Endothelial cell of umbilical vein (primary cell): ENCODE data around the gene RPA1. TPM values are rescaled to one million over a fixed set of nuclear protein-coding genes. Genes with fewer than 3 reads are reported as not detected.

Experiments
- BruUV-seq: library from RNA; stranded (reverse); fragments of 400-500 nt; replicated peaks from 2 replicates; lab custom pipeline; 2021; lab: Mats Ljungman, UMichigan
- CTCF ChIA-PET: fragments of 300-600, 350-600 bp; sonication (Branson Sonifier 250); formaldehyde crosslinking; loops from one replicate; lab custom pipeline; 2021; ENCODE audit warnings: antibody characterized with exemption, inconsistent platforms; lab: Charles Lee
- POLR2A ChIA-PET: fragments of 300-600, 350-600 bp; sonication (Branson Sonifier 250); formaldehyde crosslinking; loops from one replicate; lab custom pipeline; 2021; ENCODE audit warnings: antibody characterized with exemption, inconsistent platforms; lab: Charles Lee
- DNase-seq: peaks from one replicate; pipeline ENCODE4 v3.0.0-alpha.2; 2011; ENCODE audit warnings: low read depth, low spot score
- FAIRE-seq: peaks from 2 replicates; lab custom pipeline; 2011; peaks lifted over from hg19 to GRCh38; lab: Jason Lieb, UNC
- H2AFZ ChIP-seq: 2 replicates; pipeline ENCODE4 v1.6.0; 2012; ENCODE audit warnings: low read depth, low read length, control low read depth, inconsistent platforms
- H3K27ac ChIP-seq: 2 replicates; pipeline ENCODE4 v1.5.1; 2011; ENCODE audit warnings: low read depth, mild to moderate bottlenecking, control low read depth, low read length, moderate library complexity; ENCODE audit not compliant: insufficient read depth
- H3K27me3 ChIP-seq, 2 experiments: 2 replicates each; pipeline versions ENCODE4 v1.6.0 to v1.6.1; 2011; ENCODE audit warnings: low read length in 2 of 2, mixed read lengths in 1 of 2; ENCODE audit not compliant: control insufficient read depth in 2 of 2, insufficient read depth in 2 of 2
- H3K36me3 ChIP-seq, 2 experiments: 2 replicates in 1 of 2; 3 replicates in 1 of 2; pipeline ENCODE4 v1.5.1; 2011; ENCODE audit warnings: low read length in 2 of 2, mild to moderate bottlenecking in 1 of 2, moderate library complexity in 1 of 2; ENCODE audit not compliant: control insufficient read depth in 2 of 2, insufficient read depth in 2 of 2; ENCODE audit errors: extremely low read depth in 1 of 2
- H3K4me1 ChIP-seq: 3 replicates; pipeline ENCODE4 v1.5.1; 2011; ENCODE audit warnings: mild to moderate bottlenecking, low read length; ENCODE audit not compliant: control insufficient read depth, insufficient read depth; ENCODE audit errors: extremely low read depth
- H3K4me2 ChIP-seq: 2 replicates; pipeline ENCODE4 v1.6.1; 2011; ENCODE audit warnings: low read length, control low read depth, mixed read lengths; ENCODE audit not compliant: insufficient read depth
- H3K4me3 ChIP-seq, 3 experiments: fragments of 200-600 bp in 1 of 3; sonication (generic), shearing (Covaris generic) in 1 of 3; replicated peaks in 1 of 3; 2 replicates each; pipeline ENCODE4 v1.5.1; 2011 to 2016; ENCODE audit warnings: control low read depth in 3 of 3, low read length in 3 of 3, mild to moderate bottlenecking in 2 of 3, inconsistent platforms in 1 of 3, low read depth in 1 of 3, moderate library complexity in 1 of 3; ENCODE audit not compliant: insufficient read depth in 1 of 3
- H3K79me2 ChIP-seq: 2 replicates; pipeline ENCODE4 v1.6.0; 2012; ENCODE audit warnings: low read length, inconsistent platforms; ENCODE audit not compliant: control insufficient read depth, insufficient read depth
- H3K9ac ChIP-seq: replicated peaks from 2 replicates; pipeline ENCODE3; 2011; ENCODE audit warnings: low read length, control low read depth; ENCODE audit not compliant: insufficient read depth; ENCODE audit errors: extremely low read depth
- H3K9me1 ChIP-seq: replicated peaks from 3 replicates; pipeline ENCODE4 v1.6.0; 2011; ENCODE audit warnings: mild to moderate bottlenecking, low read length; ENCODE audit not compliant: control insufficient read depth, insufficient read depth; ENCODE audit errors: extremely low read depth
- H3K9me3 ChIP-seq: replicated peaks from 2 replicates; pipeline ENCODE4 v1.5.1; 2012; ENCODE audit warnings: low read length, inconsistent platforms; ENCODE audit not compliant: control insufficient read depth, insufficient read depth
- H4K20me1 ChIP-seq: replicated peaks from 2 replicates; pipeline ENCODE3; 2011; ENCODE audit warnings: mild to moderate bottlenecking, low read length; ENCODE audit not compliant: control insufficient read depth, insufficient read depth; ENCODE audit errors: extremely low read depth
- EZH2 ChIP-seq: IDR thresholded peaks from 2 replicates; pipeline ENCODE4 v1.6.1; 2012; ENCODE audit warnings: borderline replicate concordance, low read depth, mild to moderate bottlenecking, moderate library complexity, low read length, inconsistent platforms; ENCODE audit not compliant: severe bottlenecking
- FOS ChIP-seq: IDR thresholded peaks from 2 replicates; pipeline ENCODE4 v1.6.1; 2011; ENCODE audit warnings: mild to moderate bottlenecking, low read length, moderate library complexity, borderline replicate concordance; ENCODE audit not compliant: insufficient read depth
- GATA2 ChIP-seq: IDR thresholded peaks from 2 replicates; pipeline ENCODE4 v1.7.0; 2011; ENCODE audit warnings: low read depth, mild to moderate bottlenecking, moderate library complexity, mixed read lengths, low read length; ENCODE audit not compliant: insufficient read length, insufficient read depth
- JUN ChIP-seq: IDR thresholded peaks from 2 replicates; pipeline ENCODE4 v1.6.1; 2011; ENCODE audit warnings: borderline replicate concordance, low read depth; ENCODE audit not compliant: insufficient read length, insufficient read depth
- MYC ChIP-seq: IDR thresholded peaks from one replicate; pipeline ENCODE4 v1.6.1; 2011; ENCODE audit warnings: mild to moderate bottlenecking, low read depth, low read length
- POLR2A ChIP-seq: IDR thresholded peaks from 2 replicates; pipeline ENCODE4 v1.6.1; 2012; ENCODE audit warnings: low read depth, mild to moderate bottlenecking, control low read depth, low read length
- POLR2AphosphoS5 ChIP-seq: IDR thresholded peaks from 2 replicates; pipeline ENCODE4 v1.6.1; 2012; ENCODE audit warnings: low read depth, mild to moderate bottlenecking, control low read depth, low read length, moderate library complexity; ENCODE audit not compliant: insufficient read depth
- dilution Hi-C: fragments of 300-500 bp; cut with MboI; formaldehyde crosslinking; loops from one replicate; pipeline ENCODE4 v1.15.0; 2019; ENCODE audit warnings: low sequenced_read_pairs; ENCODE audit not compliant: extremely low pct_ligation_motif_present
- intact Hi-C: fragments of 100-400 bp; cut with micrococcal nuclease; formaldehyde crosslinking; loops from one replicate; pipeline ENCODE4 v1.10.0; 2022
- polyA plus RNA-seq, 4 experiments: library from polyadenylated mRNA; depleted of rRNA in 3 of 4; stranded (reverse) in 3 of 4; unstranded in 1 of 4; fragments of >200 nt; gene quantifications; 2 replicates each; pipeline versions ENCODE4 v1.2.1 to v1.2.3, GENCODE V29; 2011 to 2012; ENCODE audit warnings: missing spikeins in 1 of 4
- total RNA-seq: library from RNA; stranded (reverse); gene quantifications from 2 replicates; pipeline ENCODE4 v1.2.3, GENCODE V29; 2021
- TF ChIP-seq, protein P1 (sequence below): IDR thresholded peaks from 2 replicates; pipeline ENCODE4 v1.6.1; 2011; ENCODE audit not compliant: insufficient read depth, insufficient read length
- TF ChIP-seq, protein P2 (sequence below), 2 donors: IDR thresholded peaks; 1 replicate in 1 of 2; 2 replicates in 1 of 2; pipeline ENCODE4 v1.5.1; 2011; ENCODE audit warnings: low read length in 2 of 2, mild to moderate bottlenecking in 2 of 2, moderate library complexity in 2 of 2, control low read depth in 1 of 2, inconsistent platforms in 1 of 2, low read depth in 1 of 2; ENCODE audit not compliant: insufficient read depth in 1 of 2; ENCODE audit errors: extremely low read depth in 1 of 2

RPA1 gene
- total and polyA plus RNA-seq, 2 donors (not counting 3 experiments of a cell fraction or from before 2014, with no cell fraction given), result 50.5 to 123 TPM

GRCh38 chr17:1897105-1897656 is 67.4 kb downstream of the RPA1 start:
- CTCF ChIA-PET, result no interaction called here
- Histone ChIP-seq H2AFZ (no peak overlapping the region), H3K79me2 (no peaks in the 10 kb centered on the region), H3K27ac (no peak overlapping the region), H3K4me2 (no peak overlapping the region), H3K27me3 (no peaks in the 10 kb centered on the region), H3K4me3 (no peak overlapping the region), H3K36me3 (peaks cover 9 to 20% of the 10 kb centered on the region in 2 experiments), H4K20me1 (no peaks in the 10 kb centered on the region), H3K9me3 (no peaks in the 10 kb centered on the region), H3K9ac (no peak overlapping the region), H3K9me1 (no peaks in the 10 kb centered on the region), H3K4me1 (no peaks in the 10 kb centered on the region)
- FAIRE-seq, result no peak
- TSS peak; percentile 76 for BruUV-seq
- intact Hi-C loops (no loop called here), dilution Hi-C loops (no loop called here)
- POLR2A ChIA-PET, result no interaction called here
- TF ChIP-seq JUN, result no peak
- no peak for DNase-seq

DNA sequence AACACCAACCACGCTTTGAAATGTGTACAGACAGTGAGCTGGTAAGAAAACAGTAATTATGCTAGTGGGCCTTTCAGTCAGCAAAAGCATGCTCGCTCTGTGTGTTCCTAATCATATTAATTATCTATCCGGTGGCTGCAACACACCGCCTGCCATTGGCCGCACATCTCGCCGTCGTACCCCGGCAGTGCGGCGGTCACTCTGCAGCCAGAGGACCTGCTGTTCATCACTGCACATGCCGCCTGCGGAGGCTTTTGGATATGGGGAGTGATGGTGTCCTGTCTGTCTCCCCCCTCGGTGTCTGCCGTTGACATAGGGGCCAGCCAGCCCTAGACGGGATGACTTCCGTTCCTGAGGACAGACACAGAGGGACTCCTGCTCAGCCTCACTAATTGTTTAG is 68.5 kb downstream of the RPA1 start:
- Histone ChIP-seq H3K4me1 (no peaks in the 10 kb centered on the region), H3K36me3 (peaks cover 9 to 20% of the 10 kb centered on the region in 2 experiments), H3K4me3 (no peak overlapping the region), H4K20me1 (no peaks in the 10 kb centered on the region), H3K4me2 (no peak overlapping the region), H3K27ac (no peak overlapping the region), H3K9ac (no peak overlapping the region), H2AFZ (no peak overlapping the region), H3K79me2 (no peaks in the 10 kb centered on the region), H3K9me3 (no peaks in the 10 kb centered on the region), H3K9me1 (no peaks in the 10 kb centered on the region), H3K27me3 (no peaks in the 10 kb centered on the region)
- POLR2A ChIA-PET, result no interaction called here
- BruUV-seq, result no TSS peak
- DNase-seq (no peak), FAIRE-seq (no peak)
- intact Hi-C loops (no loop called here), dilution Hi-C loops (no loop called here)
- no peak for TF ChIP-seq FOS
- TF ChIP-seq, protein P1, sequence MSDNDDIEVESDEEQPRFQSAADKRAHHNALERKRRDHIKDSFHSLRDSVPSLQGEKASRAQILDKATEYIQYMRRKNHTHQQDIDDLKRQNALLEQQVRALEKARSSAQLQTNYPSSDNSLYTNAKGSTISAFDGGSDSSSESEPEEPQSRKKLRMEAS, result no peak
- no peak for TF ChIP-seq GATA2
- no peak for TF ChIP-seq POLR2A
- TF ChIP-seq EZH2, result no peak
- TF ChIP-seq MYC, result no peak
- TF ChIP-seq, protein P2, sequence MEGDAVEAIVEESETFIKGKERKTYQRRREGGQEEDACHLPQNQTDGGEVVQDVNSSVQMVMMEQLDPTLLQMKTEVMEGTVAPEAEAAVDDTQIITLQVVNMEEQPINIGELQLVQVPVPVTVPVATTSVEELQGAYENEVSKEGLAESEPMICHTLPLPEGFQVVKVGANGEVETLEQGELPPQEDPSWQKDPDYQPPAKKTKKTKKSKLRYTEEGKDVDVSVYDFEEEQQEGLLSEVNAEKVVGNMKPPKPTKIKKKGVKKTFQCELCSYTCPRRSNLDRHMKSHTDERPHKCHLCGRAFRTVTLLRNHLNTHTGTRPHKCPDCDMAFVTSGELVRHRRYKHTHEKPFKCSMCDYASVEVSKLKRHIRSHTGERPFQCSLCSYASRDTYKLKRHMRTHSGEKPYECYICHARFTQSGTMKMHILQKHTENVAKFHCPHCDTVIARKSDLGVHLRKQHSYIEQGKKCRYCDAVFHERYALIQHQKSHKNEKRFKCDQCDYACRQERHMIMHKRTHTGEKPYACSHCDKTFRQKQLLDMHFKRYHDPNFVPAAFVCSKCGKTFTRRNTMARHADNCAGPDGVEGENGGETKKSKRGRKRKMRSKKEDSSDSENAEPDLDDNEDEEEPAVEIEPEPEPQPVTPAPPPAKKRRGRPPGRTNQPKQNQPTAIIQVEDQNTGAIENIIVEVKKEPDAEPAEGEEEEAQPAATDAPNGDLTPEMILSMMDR (IDR thresholded peaks at IDR 0.05; ENCODE audit: extremely low read depth in 1 of 2, insufficient read depth in 1 of 2, low read depth in 1 of 2, low read length in 2 of 2), result no peak
- no peak for TF ChIP-seq POLR2AphosphoS5
- no peak for TF ChIP-seq JUN
- CTCF ChIA-PET, result no interaction called here
